Spleen (tissue), 7 donors: ENCODE measurements around the gene NIPSNAP2.

Experiments used
- CTCF ChIP-seq, 11 experiments: fragments of 200-600 bp in 7 of 11; fragments of 450-650 bp in 4 of 11; sonication (generic) in 4 of 11; IDR thresholded peaks in 8 of 11; conservative IDR thresholded peaks in 3 of 11; 1 replicate in 7 of 11; 2 replicates in 4 of 11; pipeline versions ENCODE4 v1.4.0 to v1.8.0; 2016 to 2021; ENCODE audit warnings: antibody characterized with exemption in 11 of 11, inconsistent platforms in 4 of 11, mild to moderate bottlenecking in 1 of 11
- POLR2A ChIP-seq, 3 donors: fragments of 450-650 bp; IDR thresholded peaks; one replicate each; pipeline ENCODE4 v1.5.1; 2017; ENCODE audit warnings: antibody characterized with exemption in 3 of 3, mild to moderate bottlenecking in 1 of 3
- POLR2AphosphoS5 ChIP-seq, 3 donors: sonication (generic); formaldehyde crosslinking; IDR thresholded peaks; one replicate each; pipeline ENCODE4 v1.5.1; 2017; ENCODE audit warnings: antibody characterized with exemption in 3 of 3
- donor health status: DM: no; HTN: no; CAD: no; lungs with moderate emphysema.
- donor health status: DM: no; HTN: no; CAD: no.
- donor health status: DM: no; HTN: no; CAD: no.

- TF ChIP-seq CTCF (IDR thresholded peaks at IDR 0.05 in 8 of 11, conservative IDR thresholded peaks at IDR 0.05 in 3 of 11) (no peak), POLR2AphosphoS5 (IDR thresholded peaks at IDR 0.05) (no peak), POLR2A (IDR thresholded peaks at IDR 0.05) (no peak)
These were observed 45.3 kb downstream of the NIPSNAP2 start for GRCh38 chr7:56009695-56010094.
